Measurements from ENCODE around the gene ST6GALNAC5.

The ST6GALNAC5 gene

DNA sequence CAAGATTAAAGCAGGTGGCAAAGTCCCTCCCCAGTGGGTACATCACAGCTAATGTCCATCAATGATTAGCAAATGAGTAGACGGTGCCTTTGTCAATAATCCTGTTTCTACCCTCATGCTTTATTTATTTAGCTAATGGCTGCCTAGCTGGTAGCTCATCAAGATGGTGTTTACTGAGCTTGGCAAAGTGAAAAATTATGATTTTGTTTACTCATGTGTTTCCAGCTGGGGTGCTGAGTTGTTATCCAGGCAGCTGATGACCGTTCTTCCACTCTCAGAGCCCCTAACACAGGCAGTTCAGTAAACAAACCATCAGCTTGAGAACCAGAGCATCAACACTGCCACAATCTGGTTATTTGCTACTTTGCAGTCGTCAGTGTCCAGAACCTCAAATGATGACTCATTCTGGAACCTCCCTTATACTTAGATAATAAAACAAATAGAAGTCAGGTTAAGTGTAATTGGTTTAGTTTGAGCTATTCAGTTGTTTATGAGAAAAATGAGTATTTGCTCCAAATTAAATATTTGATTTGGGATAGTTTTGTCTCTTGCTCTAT is 163.9 kb downstream of the ST6GALNAC5 start:
- no peak for DNase-seq
- intact Hi-C loops (cut with DNase I): no loop called here

DNA sequence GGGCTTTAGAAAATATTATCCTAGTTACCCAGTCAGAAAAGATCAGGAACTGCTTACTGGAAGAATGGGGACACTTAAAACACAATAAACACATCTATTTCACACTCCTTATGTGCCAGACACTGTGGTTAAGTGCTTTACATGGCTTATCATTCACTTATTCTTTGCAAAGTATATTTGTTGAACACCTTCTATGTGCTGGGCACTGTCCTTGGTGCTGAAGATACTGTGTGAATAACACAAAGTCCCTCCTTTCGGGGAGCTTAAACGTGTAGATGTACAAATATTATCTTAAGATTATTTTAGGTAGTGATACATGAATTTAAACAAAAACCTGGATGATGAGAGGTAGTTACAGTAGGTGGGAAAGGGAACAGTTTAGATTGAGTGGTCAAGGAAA is 169.3 kb downstream of the ST6GALNAC5 start:
- DNase-seq: no peak
- intact Hi-C loops (cut with DNase I): no loop called here

DNA sequence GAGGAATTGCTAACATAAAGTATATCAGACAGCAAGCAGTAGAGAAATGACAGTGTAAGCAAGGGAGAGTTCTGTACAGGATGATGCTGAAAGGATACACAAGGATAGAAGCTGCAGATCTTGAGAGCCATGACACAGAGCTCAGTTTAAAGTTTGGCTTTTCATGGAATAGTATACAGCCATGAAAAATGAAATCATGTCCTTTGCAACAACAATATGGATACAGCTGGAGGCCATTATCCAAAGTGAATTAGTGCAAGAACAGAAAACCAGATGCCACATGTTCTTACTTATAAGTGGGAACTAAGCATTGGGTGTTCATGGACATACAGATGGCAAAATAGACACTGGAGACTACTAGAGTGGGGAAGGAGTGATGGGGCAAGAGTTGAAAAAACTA is 169.8 kb downstream of the ST6GALNAC5 start:
- intact Hi-C loops (cut with DNase I): no loop called here
- no peak for DNase-seq

DNA sequence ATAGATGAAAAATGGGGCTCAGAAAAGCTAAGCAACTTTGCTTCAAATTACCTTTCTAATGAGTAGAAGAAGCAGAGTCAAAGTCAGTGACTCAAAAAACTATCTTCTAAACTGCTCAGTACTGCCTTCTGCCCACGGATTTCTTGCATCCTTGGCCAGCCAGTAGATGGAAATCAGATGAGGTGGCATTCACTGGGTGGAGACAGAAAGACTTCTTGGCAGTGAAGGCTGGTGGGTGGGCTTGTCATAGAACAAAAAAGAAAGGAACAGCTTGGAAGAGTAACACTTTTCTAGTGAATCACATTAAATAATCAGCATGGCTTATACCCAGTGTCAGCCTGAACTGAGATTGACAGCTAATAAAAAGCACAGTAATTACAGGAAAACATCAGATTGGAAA is 170.7 kb downstream of the ST6GALNAC5 start:
- intact Hi-C loops (cut with DNase I): no loop called here
- peak in 37 of 42 donors; percentile 11 to 91 (median 57) for DNase-seq

DNA sequence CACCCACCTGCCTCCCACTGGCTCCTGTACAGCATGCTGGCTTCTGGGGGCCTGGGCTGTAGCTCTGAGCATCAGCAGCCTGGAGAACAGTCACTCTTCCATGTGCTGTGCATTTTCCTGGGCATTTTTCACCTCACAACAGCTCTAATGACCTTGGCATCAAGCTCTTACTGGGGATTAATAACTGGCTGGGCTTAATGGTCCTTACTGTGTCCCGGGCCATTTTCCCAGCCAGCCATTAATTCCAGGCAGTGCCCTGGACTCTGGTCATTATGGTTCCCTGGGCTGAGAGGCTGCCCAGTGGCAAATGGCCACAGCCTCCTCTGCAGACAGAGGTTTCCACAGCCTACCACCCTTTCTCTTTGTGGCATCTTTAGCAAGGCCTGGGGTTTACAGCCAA is 171.8 kb downstream of the ST6GALNAC5 start:
- DNase-seq: no peak
- intact Hi-C loops (cut with DNase I): no loop called here

DNA sequence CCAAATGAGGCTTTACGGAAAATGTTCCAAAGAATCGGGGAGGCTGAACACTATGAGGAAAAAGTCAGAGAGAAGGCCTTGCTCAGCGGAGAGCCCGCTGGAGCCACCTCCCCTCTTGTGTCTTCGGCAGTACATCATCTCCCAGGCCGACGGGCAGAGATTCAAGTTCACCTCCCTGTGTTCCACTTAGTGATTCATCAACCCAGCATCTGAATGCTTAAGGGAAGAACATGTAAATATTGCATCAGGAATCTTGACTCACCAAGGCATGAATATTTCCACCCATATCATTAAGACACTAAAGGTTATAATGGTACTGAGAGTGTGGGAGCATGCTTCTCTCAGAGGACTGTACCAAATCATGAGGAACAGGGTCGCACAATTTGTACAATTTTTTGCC is 172.5 kb downstream of the ST6GALNAC5 start:
- intact Hi-C loops (cut with DNase I): no loop called here
- peak in 36 of 42 donors; percentile 9 to 81 (median 50) for DNase-seq

DNA sequence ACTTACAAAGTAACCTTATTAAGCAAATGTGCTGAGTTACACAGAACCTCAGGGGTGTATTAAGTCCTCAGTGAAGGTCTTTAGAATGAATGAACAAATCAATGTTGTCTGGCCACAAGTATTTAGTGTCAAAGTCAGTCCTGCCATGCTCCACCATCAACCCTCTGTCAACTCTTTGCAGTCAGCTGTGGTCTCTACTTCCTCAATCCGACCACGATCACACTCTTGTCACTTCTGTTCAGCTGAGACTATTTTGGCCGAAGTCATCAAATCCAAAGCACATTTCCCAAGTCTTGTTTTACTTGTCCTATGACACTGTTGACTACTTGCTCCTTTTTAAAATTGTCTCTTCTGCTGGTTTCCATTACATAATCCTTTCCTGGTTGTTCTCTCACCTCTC is 173.5 kb downstream of the ST6GALNAC5 start:
- intact Hi-C loops (cut with DNase I): no loop called here
- DNase-seq: no peak

DNA sequence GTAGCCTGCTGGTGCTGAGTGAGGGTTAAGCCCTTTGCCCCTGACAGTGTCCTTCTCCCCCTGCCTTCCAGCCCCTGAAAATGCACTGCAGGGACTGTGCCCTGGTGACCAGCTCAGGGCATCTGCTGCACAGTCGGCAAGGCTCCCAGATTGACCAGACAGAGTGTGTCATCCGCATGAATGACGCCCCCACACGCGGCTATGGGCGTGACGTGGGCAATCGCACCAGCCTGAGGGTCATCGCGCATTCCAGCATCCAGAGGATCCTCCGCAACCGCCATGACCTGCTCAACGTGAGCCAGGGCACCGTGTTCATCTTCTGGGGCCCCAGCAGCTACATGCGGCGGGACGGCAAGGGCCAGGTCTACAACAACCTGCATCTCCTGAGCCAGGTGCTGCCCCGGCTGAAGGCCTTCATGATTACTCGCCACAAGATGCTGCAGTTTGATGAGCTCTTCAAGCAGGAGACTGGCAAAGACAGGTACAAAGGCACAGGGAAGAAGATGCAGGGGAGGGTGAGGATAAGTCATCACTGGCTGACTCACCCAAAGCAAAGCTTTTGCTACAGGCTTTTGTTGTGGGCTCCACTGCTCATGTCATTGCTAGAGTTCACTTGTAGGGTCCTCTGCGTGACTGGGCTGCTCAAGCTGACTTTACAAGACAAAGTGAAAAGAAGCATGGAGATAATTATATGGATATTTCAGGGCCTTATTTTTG is 177.0 kb downstream of the ST6GALNAC5 start:
- intact Hi-C loops (cut with DNase I): no loop called here
- DNase-seq: peak in 32 of 42 donors; percentile 6 to 82 (median 38)

DNA sequence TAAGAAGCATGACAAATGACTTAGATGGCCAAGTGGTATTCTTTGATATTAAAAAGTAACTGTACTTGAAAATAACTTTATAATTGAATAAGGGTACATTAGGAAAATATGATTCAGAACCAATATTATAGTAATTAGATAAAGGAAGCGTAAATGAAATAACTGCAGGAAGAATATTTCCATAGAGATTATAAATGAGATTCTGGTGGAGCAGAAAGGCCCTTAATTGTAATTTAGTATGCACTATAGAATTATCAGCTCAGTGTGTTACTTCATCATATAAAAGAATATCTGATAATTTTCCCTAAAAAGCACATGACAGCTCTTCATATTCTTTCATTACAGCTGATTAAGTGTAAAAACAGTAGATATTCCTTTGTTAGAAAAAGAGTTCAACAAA is 180.3 kb downstream of the ST6GALNAC5 start:
- intact Hi-C loops (cut with DNase I): loop anchor here (5.0 kb wide), 1 partner anchor 50 kb away; no protein-coding TSS in a partner anchor
- DNase-seq: no peak

DNA sequence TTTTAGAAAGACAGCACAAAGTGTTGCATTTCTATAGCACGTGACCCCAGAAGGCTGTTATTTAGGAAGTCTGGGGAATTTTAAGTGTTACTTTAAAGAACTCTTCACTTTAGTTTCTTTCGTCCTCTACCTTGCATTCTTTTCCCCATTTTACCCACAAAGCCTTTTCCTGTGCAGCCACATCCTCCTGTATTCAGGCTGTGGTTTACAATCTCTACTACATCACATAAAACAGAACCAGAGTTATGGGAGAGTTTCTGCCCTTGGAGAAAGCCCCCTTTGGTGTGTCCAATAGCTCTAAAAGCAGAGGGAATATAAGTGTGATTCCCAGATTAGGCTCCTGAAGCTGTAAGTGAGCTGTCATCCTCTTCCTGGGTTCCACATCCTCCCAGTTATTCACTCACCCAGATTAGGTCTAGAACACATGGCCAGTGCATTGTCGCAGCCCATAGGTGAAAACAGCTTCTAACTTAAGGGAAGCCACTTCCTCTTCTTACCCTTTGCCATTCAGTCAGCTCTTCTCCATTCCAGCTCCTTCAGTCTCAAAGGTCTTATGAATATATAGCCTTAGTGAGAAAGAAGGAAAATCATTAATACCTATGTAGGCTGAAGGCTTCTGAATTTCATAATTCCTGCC is 180.8 kb downstream of the ST6GALNAC5 start:
- intact Hi-C loops (cut with DNase I): loop anchor here (5.0 kb wide), 1 partner anchor 49 kb away; no protein-coding TSS in a partner anchor
- DNase-seq: no peak

DNA sequence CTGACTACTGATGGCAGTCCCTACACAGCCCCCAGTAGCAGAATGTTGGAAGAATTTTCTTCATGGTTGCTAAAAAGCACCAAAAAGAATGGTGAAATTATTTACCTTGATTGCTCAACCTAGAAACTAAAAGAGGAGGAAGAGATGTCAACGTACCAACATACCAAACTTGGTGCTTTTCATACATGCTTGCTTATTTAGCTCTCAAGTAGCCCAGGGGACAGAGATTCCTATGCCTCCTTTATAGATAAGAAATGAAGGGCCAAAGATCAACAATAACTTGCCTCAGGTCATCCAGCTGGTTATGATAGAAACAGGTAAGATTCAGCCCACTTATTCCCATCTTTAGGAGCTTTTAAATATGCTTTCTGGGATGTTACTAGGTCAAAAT is 181.3 kb downstream of the ST6GALNAC5 start:
- intact Hi-C loops (cut with DNase I): loop anchor here (5.0 kb wide), 1 partner anchor 49 kb away; no protein-coding TSS in a partner anchor
- DNase-seq: no peak

DNA sequence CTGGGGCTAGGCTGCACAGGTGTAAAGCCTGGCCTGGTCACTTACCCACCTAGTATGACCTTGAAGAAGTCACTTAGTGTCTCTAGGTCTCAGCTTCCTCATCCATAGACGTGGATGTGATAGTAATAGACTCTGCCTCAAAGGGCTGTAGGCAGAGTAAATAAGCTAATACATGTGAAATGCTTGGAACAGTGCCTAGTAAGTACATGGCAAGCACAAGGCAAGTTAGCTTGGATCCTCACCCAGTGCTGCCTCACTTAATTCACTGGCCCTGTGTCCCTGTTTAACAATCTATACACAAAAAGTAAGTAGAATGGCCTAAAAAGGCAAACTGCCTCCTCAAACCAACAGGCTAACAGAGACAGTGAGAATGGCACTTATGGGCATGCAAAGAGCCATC is 184.1 kb downstream of the ST6GALNAC5 start:
- no peak for DNase-seq
- intact Hi-C loops (cut with DNase I): no loop called here

DNA sequence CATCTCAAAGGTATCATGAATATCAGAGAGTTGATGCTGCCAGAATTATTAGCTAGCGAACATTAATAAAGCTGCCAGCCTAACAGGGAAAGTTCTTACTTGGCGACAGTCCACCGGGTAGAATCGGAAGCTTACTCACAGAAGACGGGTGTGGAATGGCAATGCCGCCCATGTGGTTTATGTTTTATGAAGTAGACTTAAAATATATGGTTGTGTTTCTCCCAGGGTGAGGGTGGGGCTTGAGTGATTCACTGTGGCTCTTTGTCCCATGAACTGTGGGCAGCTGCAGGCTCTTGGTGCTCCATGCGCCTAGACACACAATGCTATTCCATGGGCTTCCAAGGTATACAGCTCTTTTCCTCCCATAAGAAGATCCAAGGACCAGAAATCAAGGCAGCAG is 189.2 kb downstream of the ST6GALNAC5 start:
- no peak for DNase-seq
- intact Hi-C loops (cut with DNase I): no loop called here

DNA sequence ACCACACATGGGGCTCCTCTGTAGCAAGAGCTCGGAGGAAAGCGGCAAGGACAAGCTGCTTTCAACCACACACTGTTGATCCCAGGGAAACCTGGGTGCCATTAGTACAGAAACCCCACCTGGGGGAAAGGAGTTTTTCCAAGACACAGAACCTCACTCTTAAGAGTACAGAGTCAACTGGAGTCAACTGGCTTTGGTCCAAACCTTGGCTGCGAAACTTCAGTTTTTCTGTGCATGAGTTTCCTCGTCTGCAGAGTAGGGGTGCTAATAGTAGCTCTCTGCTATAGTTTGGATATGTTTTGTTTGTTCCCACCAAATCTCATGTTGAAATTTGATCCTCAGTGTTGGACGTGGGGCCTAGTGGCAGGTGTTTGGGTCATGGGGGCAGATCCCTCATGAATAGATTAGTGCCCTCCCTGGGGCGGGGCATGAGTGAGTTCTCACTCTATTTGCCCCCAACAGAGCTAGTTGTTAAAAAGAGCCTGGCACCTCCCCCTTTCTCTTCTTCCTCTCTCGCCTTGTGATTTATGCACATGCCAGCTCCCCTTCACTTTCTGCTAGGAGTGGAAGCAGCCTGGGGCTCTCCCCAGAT is 190.8 kb downstream of the ST6GALNAC5 start:
- intact Hi-C loops (cut with DNase I): no loop called here
- no peak for DNase-seq

DNA sequence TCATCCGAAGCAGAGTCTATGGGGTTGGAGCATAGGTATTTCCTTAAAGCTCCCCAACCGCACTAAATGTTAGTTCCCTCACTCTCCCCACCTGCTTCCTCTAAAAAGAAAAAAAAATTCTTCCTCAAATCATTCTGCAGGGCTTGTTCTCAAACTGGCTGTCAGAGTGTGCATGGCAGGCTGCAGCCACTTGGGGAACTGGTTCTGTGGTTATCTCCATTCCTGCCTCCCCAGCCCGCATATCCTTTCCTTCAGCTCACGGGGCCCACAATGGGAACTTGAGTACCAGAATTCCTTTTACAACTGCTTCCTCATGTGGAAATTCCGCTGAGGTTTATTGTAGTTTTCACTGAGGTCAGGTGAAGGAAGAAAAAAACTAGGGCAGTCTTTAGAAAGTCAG is 192.7 kb downstream of the ST6GALNAC5 start:
- intact Hi-C loops (cut with DNase I): no loop called here
- DNase-seq: no peak

DNA sequence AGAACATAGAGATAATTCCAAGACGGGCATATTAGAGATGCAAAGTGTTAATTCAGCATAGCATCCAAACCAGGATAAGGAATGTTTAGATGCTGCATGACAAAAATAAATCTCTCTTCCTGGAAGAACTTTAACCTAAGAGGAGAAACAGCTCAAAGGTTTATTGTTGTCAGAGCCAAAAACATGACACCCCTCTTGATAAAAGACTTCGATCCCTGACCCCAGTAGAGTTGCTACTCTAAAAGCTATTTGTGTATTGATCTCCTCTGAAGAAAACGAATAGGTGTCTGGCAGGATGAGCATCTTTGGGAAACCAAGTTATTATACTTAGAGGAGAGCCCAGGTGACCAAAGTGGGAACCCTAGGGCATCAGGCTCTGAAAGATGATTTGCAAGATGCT is 193.9 kb downstream of the ST6GALNAC5 start:
- no peak for DNase-seq
- intact Hi-C loops (cut with DNase I): no loop called here

DNA sequence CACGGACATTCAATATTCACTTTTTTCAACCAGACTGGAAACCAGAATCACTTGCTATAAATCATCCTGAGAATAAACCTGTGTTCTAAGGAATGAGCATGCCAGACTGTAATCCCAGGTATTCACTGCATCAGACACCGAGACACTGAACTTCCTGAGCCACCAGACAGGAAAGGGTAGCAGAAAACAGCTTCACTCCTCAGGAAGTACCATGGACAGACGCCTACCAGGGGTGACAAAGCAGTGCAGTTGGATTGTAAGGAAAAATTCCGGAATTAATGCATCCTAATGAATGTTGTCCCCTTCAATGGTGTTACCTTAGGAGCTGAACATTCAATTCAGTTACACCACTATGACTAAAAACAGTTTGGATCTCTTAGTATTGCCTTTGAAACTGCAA is 195.8 kb downstream of the ST6GALNAC5 start:
- intact Hi-C loops (cut with DNase I): no loop called here
- DNase-seq: no peak

DNA sequence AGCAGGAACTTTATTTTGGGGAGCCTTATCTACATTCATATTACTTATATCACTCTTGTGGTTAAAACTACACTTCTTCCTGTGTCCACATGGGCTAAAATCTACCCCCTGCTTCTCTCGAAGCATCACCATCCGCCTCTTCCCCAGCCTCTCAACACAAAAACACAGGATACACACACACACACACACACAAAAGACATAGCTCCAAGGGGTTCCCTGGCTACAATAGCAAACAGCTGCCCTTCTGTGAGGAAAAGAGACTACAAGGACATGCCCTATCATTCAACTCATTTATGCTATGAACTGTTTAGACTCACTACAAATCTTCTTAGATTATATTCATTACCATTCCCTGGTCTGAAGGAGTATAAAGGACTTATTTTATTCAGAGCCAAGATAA is 197.0 kb downstream of the ST6GALNAC5 start:
- no peak for DNase-seq
- intact Hi-C loops (cut with DNase I): no loop called here

DNA sequence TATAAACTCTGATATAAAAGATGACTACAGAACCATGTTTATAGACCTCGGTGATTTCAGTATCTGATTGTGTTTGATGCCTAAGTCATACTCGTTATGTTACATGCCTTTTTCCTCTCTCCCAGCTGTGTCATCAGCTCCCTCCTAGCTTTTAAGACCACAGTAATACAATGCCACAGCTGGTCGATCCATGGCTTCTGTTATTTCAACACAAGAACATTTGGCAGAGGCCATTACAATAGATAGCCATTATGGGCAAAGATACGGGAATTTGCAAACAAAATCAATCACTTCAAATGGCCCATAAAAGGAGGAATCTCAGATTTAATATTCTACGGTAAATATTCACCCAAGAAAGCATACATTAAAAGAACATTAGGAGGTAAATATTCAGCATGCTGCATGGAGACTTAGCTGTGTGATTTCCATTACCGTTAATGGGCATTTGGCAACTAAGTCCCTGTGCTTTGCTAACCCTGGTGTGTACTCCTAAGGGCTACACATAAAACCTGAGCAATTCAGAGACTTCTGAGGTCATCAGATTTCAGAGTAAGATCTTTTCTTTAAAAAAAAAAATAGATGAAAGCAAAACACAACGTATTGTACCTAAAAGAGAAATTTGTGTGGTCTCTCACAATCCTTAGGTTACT is 198.5 kb downstream of the ST6GALNAC5 start:
- intact Hi-C loops (cut with DNase I): no loop called here
- DNase-seq: no peak

DNA sequence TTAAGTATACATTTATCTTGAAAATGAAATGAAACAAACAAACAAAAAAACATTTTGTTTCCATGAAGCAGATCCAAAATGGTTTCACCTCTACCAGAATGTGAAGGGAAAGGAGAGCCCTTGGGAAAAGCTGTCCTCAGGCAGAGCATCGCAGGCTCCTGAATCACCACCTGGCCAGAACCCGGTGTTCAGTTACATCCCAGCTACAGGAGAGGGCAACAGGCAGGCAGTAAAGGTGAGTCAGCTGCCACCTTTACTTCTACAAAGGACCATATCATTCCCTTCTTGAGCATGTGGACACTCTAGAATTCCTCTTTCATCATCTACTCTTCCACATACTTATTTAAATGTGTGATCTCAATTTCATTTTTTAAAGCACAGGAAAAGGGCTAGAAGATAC is 200.7 kb downstream of the ST6GALNAC5 start:
- intact Hi-C loops (cut with DNase I): no loop called here

More for the DNA sequence above, 200.7 kb downstream of the ST6GALNAC5 start:
- DNase-seq: no peak

Measured in head of caudate nucleus (tissue), 42 donors.